Kasumi-1 (cell line): Measurements from ENCODE around the gene PMIS2.
A peak's percentile ranks its signal among the peaks of the same experiment; 100 is the strongest.
"Not testable (repeated sequence)": the region's sequence is repeated elsewhere in the genome, so short reads cannot be mapped to it uniquely, and the experiment has no call there.

ENCODE experiments used
- DNase-seq, 2 experiments: peaks; one replicate each; lab custom pipeline; 2025; lab: John Stamatoyannopoulos, UW

The PMIS2 gene

DNA sequence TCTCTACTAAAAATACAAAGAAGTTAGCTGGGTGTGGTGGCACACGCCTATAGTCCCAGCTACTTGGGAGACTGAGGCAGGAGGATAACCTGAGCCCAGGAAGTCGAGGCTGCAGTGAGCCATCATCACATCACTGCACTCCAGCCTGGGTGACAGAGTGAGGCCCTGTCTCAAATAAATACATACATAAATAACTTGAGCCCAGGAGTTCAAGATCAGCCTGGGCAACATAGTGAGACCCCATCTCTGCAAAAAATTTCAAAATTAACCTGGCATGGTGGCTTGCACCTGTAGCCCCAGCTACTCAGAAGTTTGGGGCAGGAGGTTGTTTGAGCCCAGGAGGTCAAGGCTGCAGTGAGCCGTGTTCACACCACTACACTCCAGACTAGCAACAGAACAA, 9.1 kb downstream of the PMIS2 start:
- not testable (repeated sequence) for DNase-seq

DNA sequence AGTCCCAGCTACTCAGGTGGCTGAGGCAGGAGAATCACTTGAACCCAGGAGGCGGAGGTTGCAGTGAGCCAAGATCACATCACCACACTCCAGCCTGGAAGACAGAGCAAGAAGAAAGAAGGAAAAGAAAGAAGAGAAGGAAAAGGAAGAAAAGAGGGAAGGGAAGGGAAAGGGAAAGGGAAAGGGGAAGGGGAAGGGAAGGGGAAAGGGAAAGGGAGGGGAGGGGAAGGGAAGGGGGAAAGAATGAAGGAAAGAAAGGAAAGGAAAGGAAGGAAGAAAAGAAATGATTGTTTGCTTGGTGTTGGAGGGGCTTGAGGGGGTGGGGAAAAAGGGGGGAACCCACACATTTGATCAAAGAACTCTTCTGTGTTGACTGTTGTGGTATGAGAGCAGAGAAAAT, 10.0 kb downstream of the PMIS2 start:
- DNase-seq, result no peak

DNA sequence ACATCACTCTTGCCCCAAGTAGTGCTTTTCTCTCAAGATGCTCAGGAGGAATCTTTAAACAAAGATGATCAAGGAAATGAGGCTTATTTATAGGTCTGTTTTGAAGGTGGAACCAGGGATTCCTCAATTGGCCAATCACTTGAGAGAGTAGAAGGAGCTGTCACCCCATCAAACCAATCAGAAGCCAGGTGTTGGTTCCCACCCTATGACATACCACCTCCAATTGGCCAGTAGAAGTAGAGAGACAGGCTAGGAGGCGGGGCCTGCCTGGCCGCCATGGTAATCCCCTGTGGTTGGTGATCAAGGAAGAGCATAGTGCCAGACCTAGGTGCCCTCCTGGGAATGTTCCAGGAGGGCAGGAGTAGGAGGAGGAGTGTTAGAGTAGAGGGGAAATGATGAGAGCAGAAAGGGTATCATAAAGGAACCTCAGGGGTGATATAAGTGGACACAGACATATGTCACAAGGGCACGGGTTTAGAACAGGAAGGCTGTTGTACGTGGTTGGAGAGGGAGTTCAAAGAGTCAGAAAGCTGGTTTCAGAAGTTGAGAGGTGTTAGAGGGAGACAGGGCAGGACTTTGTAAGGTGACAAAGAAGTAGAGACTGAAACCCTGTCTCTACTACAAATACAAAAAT, 10.5 kb downstream of the PMIS2 start:
- DNase-seq, result no peak

DNA sequence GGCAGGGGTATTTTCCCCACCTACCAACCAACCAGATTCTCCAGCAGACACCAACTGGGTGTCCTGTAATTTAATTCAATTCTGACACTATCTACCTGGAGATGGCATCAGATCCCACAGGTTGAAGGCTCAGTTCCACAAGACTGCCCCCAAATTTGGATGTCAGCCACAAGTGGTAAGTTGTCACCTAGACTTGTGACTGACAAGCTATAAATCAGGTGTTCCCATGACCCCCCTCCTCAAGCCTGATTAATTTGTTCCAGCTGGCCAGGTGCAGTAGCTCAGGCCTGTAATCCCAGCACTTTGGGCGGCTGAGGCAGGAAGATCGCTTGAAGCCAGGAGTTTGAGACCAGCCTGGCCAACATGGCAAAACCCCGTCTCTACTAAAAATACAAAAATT, 16.0 kb downstream of the PMIS2 start:
- DNase-seq, result no peak

DNA sequence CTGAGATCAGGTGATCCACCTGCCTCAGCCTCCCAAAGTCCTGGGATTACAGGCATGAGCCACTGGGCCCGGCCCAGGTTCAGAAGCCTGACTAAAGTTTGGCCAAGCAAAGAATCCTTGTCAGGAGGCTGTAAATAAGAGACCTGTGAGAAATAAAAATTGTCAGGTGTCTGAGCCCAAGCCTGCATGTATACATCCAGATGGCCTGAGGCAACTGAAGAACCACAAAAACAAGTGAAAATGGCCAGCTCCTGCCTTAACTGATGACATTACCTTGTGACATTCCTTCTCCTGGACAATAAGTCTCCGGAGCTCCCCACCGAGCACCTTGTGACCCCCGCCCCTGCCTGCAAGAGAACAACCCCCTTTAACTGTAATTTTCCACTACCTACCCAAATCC, 18.5 kb downstream of the PMIS2 start:
- not testable (repeated sequence) for DNase-seq

DNA sequence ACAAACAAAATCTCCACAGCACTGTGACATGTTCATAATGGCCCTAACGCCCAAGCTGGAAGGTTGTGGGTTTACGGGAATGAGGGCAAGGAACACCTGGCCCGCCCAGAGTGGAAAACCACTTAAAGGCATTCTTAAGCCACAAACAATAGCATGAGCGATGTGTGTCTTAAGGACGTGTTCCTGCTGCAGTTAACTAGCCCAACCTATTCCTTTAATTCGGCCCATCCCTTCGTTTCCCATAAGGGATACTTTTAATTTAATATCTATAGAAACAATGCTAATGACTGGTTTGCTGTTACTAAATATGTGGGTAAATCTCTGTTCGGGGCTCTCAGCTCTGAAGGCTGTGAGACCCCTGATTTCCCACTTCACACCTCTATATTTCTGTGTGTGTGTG, 21.2 kb downstream of the PMIS2 start:
- not testable (repeated sequence) for DNase-seq

DNA sequence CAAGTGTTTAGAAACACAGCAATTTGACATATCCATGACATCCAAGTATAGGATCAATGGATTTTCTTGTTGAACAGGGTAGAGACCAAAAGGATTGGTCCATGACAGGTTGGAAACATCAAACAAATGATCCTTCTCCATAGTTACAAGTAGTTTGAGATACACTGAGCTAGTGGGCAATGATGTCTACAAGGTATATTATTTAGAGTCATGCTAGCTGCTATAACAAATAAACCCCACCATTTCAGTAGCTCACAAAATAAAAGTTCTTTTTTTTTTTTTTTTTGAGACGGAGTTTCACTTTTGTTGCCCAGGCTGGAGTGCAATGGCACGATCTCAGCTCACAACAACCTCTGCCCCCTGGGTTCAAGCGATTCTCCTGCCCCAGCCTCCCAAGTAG, 21.7 kb downstream of the PMIS2 start:
- no peak for DNase-seq

DNA sequence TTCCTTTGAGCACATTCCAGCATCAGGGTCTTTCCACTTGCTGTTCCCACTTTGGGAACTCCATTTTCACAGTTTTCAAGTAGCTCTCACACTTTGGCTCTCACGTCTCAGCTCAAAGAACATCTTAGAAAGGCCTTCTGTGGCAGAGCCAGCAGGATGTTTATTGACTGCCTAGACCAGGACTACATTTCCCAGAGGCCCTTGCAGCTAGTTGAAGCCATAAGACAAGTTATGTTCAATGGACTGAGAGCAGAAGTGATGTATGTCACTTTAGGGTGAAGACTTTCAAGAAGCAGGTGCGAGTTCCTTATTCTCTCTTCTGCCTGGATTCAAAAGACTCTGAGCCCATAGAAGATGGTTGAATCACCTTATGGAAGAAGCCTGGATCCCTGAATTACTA, 22.3 kb downstream of the PMIS2 start:
- peak; percentile 2 to 21 for DNase-seq

DNA sequence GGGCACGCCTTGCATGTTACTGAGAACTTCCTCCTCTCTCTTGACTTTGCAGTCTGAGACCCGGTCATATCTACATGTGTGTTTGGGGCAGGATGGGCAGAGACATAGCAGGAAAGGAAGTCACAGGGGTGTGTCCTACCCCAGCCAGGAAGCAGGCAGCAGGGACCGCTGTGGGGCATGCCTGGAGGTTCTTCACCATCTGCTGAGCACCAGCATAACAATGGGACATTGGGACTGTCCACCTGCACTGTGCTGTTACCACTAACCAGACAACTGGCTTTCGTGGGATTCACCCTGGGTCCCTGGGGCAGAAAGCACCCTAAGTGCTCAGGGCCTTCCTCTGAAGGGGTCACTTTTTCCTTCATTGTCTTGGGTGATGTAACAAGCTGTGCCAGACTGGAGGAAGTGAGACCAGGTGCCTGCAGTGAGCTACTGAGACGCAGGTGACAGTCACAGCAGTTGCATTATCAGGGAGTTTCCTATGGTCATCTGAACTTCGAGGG, 23.9 kb downstream of the PMIS2 start:
- no peak for DNase-seq

DNA sequence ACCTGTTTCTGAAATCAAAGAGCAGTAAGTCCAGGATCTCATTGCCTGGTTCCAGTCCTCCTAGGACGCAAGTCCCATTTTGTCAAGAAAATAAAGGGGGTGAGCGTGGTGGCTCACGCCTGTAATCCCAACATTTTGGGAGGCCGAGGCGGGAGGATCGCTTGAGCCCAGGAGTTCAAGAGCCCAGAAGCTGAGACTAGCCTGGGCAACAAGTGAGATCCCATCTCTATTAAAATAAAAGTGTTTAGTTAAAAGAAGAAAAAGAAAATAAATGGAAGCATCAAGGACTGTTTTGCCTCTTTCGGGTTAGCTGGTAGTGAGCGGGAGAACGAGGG, 26.2 kb downstream of the PMIS2 start:
- no peak for DNase-seq

DNA sequence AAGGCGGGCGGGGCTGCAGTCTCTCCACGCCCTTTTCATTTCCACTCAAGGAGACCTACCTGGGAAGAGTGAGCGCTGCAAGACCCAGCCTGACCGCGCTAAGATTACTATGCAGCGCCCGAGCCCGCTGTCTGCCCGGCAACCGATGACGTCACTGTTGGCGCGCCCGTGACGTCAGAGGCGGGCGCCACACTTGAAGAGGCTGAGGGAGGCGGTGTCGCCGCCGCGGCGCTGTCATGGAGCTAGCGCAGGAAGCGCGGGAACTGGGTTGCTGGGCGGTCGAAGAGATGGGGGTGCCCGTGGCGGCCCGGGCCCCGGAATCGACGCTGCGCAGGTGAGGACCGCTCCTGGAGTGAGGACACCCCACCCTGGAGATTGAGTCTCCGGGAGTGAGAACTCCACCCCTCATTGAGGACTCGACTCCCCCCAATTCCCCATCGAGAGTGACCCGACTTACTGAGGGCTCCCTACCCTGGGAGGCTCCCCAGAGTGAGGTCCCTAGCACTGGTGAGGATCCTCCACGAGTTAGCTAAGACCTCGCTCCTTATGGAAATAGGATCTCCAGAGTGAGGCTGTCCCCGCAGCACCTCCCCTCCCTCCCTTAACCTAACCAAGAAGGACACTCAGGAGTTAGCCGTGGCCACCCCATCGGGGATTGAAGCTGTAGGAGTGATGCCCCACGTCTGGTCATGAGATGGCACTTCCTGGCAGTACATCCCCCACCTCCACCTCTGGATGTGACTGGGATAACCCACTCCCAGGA, 26.8 kb downstream of the PMIS2 start, which contains the start of gene HAUS5:
TSS of gene HAUS5 (plus strand) at position 177 of the 763 bp plus-strand sequence. CDS start at position 237, 60 bp downstream.
- DNase-seq, result peak; percentile 86 to 87

DNA sequence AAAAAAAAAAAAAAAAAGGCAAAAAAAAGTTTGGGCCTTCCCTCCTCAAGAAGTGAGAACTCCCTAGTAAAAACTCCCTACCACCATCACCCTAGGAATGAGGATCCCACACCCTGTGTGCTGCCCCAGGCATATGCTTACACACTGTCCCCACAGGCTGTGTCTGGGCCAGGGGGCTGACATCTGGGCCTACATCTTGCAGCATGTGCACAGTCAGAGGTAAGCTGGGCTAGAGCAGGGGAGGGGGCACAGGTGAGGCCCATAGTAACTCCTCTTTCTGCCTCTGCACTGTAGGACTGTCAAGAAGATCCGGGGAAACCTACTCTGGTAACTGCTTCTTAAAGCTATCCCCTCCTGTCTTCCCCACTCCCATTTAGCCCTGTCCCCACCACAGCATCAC, 27.6 kb downstream of the PMIS2 start:
- DNase-seq, result no peak

DNA sequence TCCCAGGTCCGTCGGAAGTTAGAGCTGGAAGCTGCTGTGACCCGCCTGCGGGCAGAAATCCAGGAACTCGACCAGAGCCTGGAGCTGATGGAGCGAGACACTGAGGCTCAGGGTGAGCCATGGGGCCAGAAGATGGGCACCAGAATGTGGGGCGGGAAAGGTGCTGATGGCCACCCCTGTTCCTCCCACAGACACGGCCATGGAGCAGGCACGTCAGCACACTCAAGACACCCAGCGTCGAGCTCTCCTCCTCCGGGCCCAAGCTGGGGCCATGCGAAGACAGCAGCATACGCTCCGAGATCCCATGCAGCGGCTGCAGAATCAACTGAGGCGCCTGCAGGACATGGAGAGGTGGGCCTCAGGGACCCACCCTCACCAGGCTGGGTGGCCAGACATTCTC, 29.1 kb downstream of the PMIS2 start:
- no peak for DNase-seq

DNA sequence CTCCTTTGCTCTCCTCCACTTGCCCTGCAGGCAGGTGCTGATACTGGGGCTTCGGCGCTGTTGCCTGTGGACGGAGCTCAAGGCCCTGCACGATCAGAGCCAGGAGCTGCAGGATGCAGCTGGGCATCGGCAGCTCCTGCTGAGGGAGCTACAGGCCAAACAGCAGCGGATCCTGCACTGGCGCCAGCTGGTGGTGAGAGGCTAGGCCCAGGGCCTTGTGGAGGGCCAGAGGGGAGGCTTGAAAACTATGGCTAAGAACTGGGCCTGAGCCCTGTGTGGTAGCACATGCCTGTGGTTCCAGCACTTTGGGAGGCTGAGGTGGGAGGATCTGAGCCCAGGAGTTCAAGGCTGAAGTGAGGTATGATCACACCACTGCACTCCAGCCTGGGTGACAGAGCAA, 32.9 kb downstream of the PMIS2 start:
- DNase-seq, result no peak

DNA sequence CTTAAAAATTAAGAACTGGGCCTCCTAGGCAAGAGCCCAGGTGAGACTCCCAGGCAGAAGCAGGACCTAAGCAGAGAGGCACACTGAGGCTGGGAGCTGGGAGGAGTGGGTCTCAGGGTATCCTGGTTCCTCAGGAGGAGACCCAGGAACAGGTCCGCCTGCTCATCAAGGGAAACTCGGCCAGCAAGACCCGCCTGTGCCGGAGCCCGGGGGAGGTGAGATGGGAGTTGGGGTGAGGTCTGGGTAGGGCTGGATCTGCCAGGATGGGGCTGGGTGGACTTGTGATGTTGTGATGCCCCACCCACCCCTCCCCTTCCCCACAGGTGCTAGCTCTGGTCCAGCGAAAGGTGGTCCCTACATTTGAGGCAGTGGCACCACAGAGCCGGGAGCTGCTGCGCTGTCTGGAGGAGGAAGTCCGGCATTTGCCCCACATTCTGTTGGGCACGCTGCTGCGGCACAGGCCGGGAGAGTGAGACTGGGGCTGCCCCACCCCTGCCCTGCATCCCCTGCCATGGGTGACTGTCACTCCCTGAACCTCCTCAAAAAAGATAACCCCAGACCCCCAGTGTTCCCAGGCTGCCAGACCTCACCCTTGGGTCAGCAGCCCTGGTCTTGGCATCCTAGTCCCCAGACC, 33.4 kb downstream of the PMIS2 start:
- DNase-seq, result no peak

DNA sequence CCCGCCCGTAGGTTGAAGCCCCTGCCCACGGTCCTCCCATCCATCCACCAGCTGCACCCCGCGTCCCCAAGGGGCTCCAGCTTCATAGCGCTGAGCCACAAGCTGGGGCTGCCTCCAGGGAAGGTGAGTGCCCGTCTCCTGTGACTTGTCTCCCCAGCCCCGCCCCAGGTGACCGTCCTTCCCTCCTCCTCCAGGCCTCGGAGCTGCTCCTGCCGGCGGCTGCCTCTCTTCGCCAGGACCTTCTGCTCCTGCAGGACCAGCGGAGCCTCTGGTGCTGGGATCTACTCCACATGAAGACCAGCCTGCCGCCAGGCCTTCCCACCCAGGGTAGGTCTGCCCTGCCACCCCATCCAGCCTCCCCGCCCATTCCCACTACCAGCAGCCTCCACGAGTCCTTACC, 34.0 kb downstream of the PMIS2 start:
- no peak for DNase-seq

DNA sequence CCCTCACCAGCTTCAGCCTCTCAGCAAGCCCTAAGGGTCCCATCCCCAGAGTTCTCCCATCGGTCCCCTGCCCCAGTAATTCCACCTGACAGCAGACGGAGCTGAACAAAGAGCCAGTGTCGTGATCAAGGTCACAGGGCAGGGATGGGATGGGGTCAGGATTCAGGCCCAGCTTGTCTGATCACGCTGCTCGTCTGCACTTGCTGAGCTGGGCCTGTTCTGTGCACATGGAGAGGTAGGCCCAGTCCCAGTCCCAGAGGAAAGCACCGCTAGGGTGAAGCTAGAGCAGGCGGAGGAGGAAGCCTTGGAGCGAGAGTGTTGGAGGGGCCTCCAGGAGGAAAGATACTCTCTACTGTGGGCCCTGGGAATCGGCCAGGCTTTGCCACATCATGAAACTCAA, 35.7 kb downstream of the PMIS2 start:
- no peak for DNase-seq

DNA sequence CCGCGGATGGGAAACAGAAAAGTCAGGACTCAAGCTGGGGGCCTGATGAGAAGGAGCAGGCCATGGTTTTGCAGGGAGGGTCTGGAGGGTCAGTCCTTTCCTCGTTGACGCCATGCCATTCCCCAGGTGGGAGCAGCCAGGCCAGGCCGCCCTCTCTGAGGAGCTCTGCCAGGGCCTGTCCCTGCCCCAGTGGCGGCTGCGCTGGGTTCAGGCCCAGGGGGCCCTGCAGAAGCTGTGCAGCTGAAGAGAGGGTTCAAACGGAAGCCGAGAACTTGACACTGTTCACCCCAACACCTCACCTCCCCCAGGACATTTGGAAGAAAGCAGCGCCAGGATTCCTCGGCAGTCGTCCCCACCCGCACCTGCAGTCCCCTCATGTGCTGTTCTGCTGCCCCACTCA, 36.8 kb downstream of the PMIS2 start:
- no peak for DNase-seq

DNA sequence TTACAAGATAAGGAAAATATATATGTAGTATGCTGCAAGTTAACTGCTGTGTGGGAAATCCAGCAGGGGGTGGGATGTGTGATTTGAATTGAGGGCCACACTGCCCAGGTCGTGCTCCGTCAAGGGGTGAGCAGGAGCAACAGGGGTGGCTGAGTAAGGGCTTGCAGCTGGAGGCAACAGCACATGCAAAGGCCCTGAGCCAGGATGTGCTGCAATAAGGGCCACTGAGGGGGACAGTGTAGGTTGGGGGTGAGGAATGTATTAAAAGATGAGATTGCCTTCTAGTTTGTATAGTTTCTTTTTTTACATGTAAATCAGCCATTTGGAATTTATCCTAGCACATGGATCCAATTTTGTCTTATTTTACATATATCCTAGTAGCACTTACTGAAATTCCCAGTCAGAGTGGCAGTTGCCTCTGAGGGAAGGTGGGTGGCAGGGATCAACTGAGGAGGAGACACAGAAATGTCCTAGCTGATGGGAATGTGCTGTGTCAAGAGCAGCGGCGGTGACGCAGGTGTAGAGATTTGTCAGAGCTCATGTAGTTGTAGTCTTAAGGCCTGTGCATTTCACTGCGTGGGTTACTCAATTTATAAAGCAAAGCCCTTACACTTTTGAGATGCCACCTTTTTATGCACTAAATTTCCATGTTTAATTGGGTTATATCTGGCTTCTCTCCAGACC, 37.5 kb downstream of the PMIS2 start:
- DNase-seq, result no peak

DNA sequence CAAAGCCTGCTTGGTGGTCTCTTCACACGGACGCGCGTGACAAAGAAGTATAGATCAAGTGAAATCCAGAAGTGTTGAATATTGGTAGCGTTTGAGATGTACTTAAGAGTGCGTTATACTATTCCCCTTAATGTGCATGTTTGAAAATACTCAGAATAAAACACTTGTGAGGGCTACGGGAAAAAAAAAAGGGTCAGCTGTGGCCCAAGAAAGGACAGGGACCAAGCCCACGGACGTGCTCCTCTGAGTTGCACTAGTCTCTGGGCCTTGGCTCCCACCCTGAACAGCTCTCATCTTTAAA, 42.2 kb downstream of the PMIS2 start:
- no peak for DNase-seq

DNA sequence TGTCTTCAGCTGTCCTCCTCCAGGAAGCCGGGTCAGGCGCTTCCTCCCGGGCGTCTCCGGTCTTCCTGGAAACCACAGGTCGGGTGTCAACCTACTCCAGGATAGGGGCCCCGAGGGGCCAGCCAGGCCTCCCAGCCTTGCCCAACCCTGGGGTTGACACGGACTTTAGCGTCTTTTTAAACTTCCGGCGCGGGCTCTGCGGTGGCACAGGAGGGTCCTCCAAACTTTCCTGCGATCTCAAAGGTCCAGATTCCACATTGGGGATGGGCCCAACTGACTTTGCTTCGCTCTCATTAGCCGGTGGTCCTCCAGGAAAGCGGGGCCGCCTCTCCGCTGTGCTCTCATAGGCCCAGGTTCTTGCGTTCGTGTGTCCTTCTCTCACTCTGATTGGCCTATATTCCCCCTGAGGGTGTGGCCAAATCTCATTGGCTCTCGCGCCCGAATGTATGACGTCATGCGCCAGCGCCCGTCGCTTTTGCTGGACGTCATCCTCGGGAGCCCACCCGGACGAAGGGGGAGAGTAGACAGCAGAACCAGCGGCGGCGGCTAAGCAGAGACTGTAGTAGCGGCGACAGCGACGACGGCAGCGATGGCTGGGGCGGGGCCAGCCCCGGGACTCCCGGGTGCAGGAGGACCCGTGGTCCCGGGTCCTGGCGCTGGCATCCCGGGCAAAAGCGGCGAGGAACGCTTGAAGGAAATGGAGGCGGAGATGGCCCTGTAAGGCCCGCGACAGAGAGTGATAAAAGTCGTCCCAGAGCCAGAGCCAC, 42.8 kb downstream of the PMIS2 start, which contains the start of gene RBM42:
TSS of gene RBM42 (plus strand) at position 472 of the 767 bp plus-strand sequence. CDS start at position 590, 118 bp downstream.
- DNase-seq, result peak; percentile 99

DNA sequence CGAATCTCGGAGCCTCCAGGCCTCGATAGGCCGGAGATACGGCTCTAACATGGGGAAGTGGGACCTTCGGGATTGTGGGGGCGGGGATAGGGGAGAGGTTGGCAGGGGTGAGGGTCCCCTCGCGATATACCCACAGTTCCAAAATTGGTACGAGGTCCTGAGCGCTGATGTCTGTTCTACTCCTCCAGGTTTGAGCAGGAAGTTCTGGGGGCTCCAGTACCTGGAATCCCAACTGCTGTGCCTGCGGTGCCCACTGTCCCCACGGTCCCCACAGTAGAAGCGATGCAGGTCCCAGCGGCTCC, 43.3 kb downstream of the PMIS2 start:
- no peak for DNase-seq
